K562 (cell line): ENCODE results near the gene KMT2E. TPM values are rescaled to one million over a fixed set of nuclear protein-coding genes. Genes with fewer than 3 reads are reported as not detected.

Experiments
- FIP1L1 ChIP-seq: fragments of 200-400 bp; formaldehyde crosslinking; IDR thresholded peaks from 2 replicates; pipeline ENCODE4 v1.6.1; 2018; ENCODE audit warnings: mild to moderate bottlenecking, low read depth, low read length; ENCODE audit not compliant: poor library complexity, severe bottlenecking
- IRF2 ChIP-seq: sonication (generic); formaldehyde crosslinking; IDR thresholded peaks from 2 replicates; pipeline ENCODE4 v1.8.1; 2022; ENCODE audit warnings: mild to moderate bottlenecking, missing genetic modification reagents
- MAZ ChIP-seq, 2 experiments: fragments of 450-650 bp in 1 of 2; sonication (generic) in 1 of 2; formaldehyde crosslinking; IDR thresholded peaks in 1 of 2; conservative IDR thresholded peaks in 1 of 2; 2 replicates each; pipeline versions ENCODE4 v1.4.0 to v1.5.0; 2020; ENCODE audit warnings: mild to moderate bottlenecking in 1 of 2, missing genetic modification reagents in 1 of 2
- MTA2 ChIP-seq: fragments of 450-650 bp; IDR thresholded peaks from 2 replicates; pipeline ENCODE4 v1.6.1; 2016; ENCODE audit warnings: low read depth
- PHF20 ChIP-seq: fragments of 450-650 bp; IDR thresholded peaks from 2 replicates; pipeline ENCODE4 v1.6.1; 2018; ENCODE audit not compliant: partially characterized antibody
- PURB ChIP-seq: sonication (generic); formaldehyde crosslinking; IDR thresholded peaks from 2 replicates; pipeline ENCODE4 v1.9.0; 2021; ENCODE audit warnings: low read depth, mild to moderate bottlenecking, missing genetic modification reagents
- PYGO2 ChIP-seq: fragments of 450-650 bp; IDR thresholded peaks from 2 replicates; pipeline ENCODE4 v1.6.1; 2016; ENCODE audit warnings: mild to moderate bottlenecking, missing genetic modification characterization, moderate library complexity, missing compliant biosample characterization
- RBM15 ChIP-seq: fragments of 200-400 bp; formaldehyde crosslinking; IDR thresholded peaks from 2 replicates; pipeline ENCODE4 v1.6.1; 2018; ENCODE audit warnings: mild to moderate bottlenecking, low read length, moderate library complexity; ENCODE audit not compliant: insufficient read depth
- SIRT6 ChIP-seq: IDR thresholded peaks from one replicate; pipeline ENCODE4 v1.6.1; 2012; ENCODE audit warnings: low read depth, mild to moderate bottlenecking, control low read depth, inconsistent platforms, low read length, moderate library complexity
- SLC30A9 ChIP-seq: fragments of 250-450 bp; sonication (Bioruptor Pico); IDR thresholded peaks from 2 replicates; pipeline ENCODE4 v1.8.0; 2022; ENCODE audit warnings: mild to moderate bottlenecking, moderate library complexity
- WHSC1 ChIP-seq: IDR thresholded peaks from one replicate; pipeline ENCODE4 v1.6.1; 2012; ENCODE audit warnings: low read length, control low read depth, inconsistent platforms
- ZNF707 ChIP-seq: fragments of 250-450 bp; sonication (Bioruptor Pico); conservative IDR thresholded peaks from 2 replicates; pipeline ENCODE4 v1.8.0; 2022; ENCODE audit warnings: inconsistent platforms, mild to moderate bottlenecking, moderate library complexity
- ZNF766 ChIP-seq: fragments of 200-800 bp; sonication (Bioruptor generic); conservative IDR thresholded peaks from 2 replicates; pipeline ENCODE4 v1.6.1; 2016; ENCODE audit warnings: missing genetic modification characterization, missing compliant biosample characterization
- ZZZ3 ChIP-seq: fragments of 450-650 bp; IDR thresholded peaks from 2 replicates; pipeline ENCODE4 v1.6.1; 2016; ENCODE audit warnings: antibody characterized with exemption, mild to moderate bottlenecking, moderate library complexity
- polyA plus RNA-seq, 8 experiments: library from polyadenylated mRNA; depleted of rRNA in 4 of 8; stranded (reverse) in 5 of 8; unstranded in 3 of 8; fragments of >200 nt; fragmentation: Nextera tagmentation in 2 of 8; fragmentation: Illumina TruSeq in 1 of 8; extraction: Ambion mirVana in 2 of 8; extraction: Trizol in 1 of 8; gene quantifications; 2 replicates each; pipeline versions ENCODE4 v1.2.1 to v1.2.3, GENCODE V29; 2011 to 2014; ENCODE audit warnings: inconsistent platforms in 1 of 8, missing spikeins in 1 of 8
- total RNA-seq, 7 experiments: library from RNA; depleted of rRNA in 6 of 7; stranded (reverse); fragments of >200 nt in 6 of 7; fragmentation: Illumina TruSeq in 2 of 7; extraction: Trizol in 2 of 7; gene quantifications; 2 replicates each; pipeline versions ENCODE4 v1.2.1 to v1.2.3, GENCODE V29; 2011 to 2021; ENCODE audit warnings: low replicate concordance in 1 of 7
- TF ChIP-seq, protein P1 (sequence below): fragments of 200-800 bp; sonication (Bioruptor generic); IDR thresholded peaks from 2 replicates; pipeline ENCODE4 v1.6.1; 2016; ENCODE audit warnings: missing genetic modification characterization, missing compliant biosample characterization
- TF ChIP-seq, protein P2 (sequence below): fragments of 250-450 bp; sonication (Bioruptor Pico); IDR thresholded peaks from 2 replicates; pipeline ENCODE4 v1.5.1; 2021; ENCODE audit warnings: mild to moderate bottlenecking
- TF ChIP-seq, protein P3 (sequence below), 2 experiments: IDR thresholded peaks; 2 replicates each; pipeline ENCODE4 v1.6.1; 2012; ENCODE audit warnings: improper control_type of control experiment in 2 of 2, low read depth in 2 of 2, low read length in 2 of 2, borderline replicate concordance in 1 of 2

KMT2E gene
- total and polyA plus RNA-seq, 9 of the 15 experiments (the other 6 are each of a cell fraction or from before 2014, with no cell fraction given): 8.9 to 55.3 (median 38.1) TPM

DNA sequence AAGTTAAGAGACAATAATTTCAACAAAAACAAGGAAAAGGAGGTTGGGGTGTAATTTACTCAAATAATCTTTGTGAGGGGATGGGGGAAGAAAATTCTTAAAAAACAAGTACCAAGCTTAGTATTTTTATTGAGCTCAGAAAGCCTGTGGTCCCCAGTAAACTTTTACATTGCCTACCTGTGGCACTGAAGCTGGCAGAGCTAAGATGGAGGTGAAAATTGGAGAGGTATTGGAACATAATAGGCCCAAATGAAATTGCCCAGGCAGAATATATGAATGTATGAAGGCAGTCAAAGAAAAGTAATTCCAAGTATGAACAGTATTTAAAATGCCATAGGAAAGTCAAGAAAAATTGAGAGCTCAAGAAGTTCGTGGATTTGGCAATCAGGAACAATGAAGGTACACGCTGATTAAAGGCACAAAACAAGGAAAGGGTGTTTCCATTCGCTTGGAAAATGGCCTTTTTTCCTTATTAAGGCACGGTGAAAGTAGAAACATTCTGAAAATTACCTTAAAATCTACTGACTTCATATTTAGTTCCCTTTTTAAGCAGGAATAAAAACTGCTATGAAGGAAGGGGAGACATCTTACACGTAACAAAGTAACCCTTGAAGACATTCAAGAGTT, 3.4 kb upstream of the KMT2E start (continued):
- TF ChIP-seq, protein P1, sequence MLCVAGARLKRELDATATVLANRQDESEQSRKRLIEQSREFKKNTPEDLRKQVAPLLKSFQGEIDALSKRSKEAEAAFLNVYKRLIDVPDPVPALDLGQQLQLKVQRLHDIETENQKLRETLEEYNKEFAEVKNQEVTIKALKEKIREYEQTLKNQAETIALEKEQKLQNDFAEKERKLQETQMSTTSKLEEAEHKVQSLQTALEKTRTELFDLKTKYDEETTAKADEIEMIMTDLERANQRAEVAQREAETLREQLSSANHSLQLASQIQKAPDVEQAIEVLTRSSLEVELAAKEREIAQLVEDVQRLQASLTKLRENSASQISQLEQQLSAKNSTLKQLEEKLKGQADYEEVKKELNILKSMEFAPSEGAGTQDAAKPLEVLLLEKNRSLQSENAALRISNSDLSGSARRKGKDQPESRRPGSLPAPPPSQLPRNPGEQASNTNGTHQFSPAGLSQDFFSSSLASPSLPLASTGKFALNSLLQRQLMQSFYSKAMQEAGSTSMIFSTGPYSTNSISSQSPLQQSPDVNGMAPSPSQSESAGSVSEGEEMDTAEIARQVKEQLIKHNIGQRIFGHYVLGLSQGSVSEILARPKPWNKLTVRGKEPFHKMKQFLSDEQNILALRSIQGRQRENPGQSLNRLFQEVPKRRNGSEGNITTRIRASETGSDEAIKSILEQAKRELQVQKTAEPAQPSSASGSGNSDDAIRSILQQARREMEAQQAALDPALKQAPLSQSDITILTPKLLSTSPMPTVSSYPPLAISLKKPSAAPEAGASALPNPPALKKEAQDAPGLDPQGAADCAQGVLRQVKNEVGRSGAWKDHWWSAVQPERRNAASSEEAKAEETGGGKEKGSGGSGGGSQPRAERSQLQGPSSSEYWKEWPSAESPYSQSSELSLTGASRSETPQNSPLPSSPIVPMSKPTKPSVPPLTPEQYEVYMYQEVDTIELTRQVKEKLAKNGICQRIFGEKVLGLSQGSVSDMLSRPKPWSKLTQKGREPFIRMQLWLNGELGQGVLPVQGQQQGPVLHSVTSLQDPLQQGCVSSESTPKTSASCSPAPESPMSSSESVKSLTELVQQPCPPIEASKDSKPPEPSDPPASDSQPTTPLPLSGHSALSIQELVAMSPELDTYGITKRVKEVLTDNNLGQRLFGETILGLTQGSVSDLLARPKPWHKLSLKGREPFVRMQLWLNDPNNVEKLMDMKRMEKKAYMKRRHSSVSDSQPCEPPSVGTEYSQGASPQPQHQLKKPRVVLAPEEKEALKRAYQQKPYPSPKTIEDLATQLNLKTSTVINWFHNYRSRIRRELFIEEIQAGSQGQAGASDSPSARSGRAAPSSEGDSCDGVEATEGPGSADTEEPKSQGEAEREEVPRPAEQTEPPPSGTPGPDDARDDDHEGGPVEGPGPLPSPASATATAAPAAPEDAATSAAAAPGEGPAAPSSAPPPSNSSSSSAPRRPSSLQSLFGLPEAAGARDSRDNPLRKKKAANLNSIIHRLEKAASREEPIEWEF (CRISPR knock-in tag): no peak
- no peak for TF ChIP-seq IRF2 (CRISPR knock-in tag)
- no peak for TF ChIP-seq ZZZ3
- no peak for TF ChIP-seq PHF20
- TF ChIP-seq MAZ (CRISPR knock-in tag; conservative IDR thresholded peaks at IDR 0.05 in 1 of 2, IDR thresholded peaks at IDR 0.05 in 1 of 2): 0 out of 4 replicates have a peak, but pooled peaks of 1 of the 2 experiments have one; percentile 39
- 0 out of 2 replicates have a peak, but pooled peaks have one; percentile 20 for TF ChIP-seq PYGO2 (tag)
- TF ChIP-seq MTA2: no peak
- no peak for TF ChIP-seq WHSC1
- no peak for TF ChIP-seq SIRT6
- no peak for TF ChIP-seq ZNF707 (CRISPR knock-in tag)
- no peak for TF ChIP-seq ZNF766 (CRISPR knock-in tag)
- TF ChIP-seq, protein P2, sequence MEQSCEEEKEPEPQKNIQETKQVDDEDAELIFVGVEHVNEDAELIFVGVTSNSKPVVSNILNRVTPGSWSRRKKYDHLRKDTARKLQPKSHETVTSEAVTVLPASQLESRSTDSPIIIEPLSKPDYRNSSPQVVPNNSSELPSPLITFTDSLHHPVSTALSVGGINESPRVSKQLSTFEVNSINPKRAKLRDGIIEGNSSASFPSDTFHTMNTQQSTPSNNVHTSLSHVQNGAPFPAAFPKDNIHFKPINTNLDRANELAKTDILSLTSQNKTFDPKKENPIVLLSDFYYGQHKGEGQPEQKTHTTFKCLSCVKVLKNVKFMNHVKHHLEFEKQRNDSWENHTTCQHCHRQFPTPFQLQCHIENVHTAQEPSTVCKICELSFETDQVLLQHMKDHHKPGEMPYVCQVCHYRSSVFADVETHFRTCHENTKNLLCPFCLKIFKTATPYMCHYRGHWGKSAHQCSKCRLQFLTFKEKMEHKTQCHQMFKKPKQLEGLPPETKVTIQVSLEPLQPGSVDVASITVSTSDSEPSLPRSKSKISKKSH: no peak
- TF ChIP-seq SLC30A9 (CRISPR knock-in tag): no peak
- TF ChIP-seq RBM15: no peak
- no peak for TF ChIP-seq PURB (CRISPR knock-in tag)
- TF ChIP-seq, protein P3, sequence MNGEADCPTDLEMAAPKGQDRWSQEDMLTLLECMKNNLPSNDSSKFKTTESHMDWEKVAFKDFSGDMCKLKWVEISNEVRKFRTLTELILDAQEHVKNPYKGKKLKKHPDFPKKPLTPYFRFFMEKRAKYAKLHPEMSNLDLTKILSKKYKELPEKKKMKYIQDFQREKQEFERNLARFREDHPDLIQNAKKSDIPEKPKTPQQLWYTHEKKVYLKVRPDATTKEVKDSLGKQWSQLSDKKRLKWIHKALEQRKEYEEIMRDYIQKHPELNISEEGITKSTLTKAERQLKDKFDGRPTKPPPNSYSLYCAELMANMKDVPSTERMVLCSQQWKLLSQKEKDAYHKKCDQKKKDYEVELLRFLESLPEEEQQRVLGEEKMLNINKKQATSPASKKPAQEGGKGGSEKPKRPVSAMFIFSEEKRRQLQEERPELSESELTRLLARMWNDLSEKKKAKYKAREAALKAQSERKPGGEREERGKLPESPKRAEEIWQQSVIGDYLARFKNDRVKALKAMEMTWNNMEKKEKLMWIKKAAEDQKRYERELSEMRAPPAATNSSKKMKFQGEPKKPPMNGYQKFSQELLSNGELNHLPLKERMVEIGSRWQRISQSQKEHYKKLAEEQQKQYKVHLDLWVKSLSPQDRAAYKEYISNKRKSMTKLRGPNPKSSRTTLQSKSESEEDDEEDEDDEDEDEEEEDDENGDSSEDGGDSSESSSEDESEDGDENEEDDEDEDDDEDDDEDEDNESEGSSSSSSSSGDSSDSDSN (IDR thresholded peaks at IDR 0.05; ENCODE audit: borderline replicate concordance in 1 of 2, low read depth in 2 of 2, low read length in 2 of 2): no peak
- no peak for TF ChIP-seq FIP1L1
